B cell (primary cell): Measurements from ENCODE around the gene MFSD2A.

Experiments used
- EZH2 ChIP-seq: IDR thresholded peaks from 2 replicates; pipeline ENCODE4 v1.6.1; 2012; ENCODE audit warnings: borderline replicate concordance, low read depth, mild to moderate bottlenecking, moderate library complexity, low read length; ENCODE audit not compliant: insufficient read depth, poor library complexity, severe bottlenecking
- TF ChIP-seq, protein P1 (sequence below): fragments of 200-600 bp; IDR thresholded peaks from one replicate; pipeline ENCODE4 v1.8.0; 2022; ENCODE audit warnings: antibody characterized with exemption, mild to moderate bottlenecking

DNA sequence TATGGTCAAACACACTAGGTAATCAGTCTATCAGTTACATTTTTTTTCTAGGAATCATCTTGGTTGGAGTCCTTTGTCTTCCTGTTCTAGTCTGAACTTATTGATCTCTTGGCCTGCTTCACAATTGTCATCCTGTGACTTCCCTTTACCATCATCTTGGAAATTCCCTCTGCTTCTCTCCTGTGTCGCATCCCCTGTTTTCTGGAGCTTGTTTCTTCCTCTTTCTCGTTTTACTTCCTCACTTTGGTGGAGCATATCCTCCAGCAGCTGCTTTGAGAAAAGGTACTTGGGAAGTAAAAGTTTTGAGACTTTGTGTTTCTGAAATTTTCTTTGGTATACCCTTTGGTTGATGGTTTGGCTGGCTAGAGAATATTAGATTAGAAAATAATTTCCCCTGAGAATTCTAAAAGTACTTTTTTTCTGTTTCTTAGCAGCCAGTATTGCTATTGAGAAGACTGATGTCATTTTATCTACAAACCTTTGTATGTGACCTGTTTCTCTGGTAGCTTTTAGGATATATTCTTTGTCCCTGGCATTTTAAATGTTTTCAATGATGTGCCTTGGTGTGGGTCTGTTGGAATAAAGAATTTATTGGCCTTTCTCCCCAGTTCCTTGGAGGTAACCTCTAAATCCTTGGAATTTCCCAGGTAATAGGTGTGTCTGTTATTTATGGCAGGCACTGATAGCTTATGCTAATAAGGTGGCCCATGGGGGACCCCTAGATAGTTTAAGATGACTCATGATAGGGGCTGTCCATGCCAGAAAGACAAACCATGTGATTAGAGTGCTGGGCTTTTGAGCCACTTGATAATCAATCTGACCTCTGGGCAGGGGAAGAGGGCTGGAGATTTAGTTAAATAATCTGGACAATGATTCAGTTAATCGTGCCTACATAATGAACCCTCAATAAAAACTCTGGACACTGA lies 47.2 kb upstream of the MFSD2A start:
- TF ChIP-seq, protein P1, sequence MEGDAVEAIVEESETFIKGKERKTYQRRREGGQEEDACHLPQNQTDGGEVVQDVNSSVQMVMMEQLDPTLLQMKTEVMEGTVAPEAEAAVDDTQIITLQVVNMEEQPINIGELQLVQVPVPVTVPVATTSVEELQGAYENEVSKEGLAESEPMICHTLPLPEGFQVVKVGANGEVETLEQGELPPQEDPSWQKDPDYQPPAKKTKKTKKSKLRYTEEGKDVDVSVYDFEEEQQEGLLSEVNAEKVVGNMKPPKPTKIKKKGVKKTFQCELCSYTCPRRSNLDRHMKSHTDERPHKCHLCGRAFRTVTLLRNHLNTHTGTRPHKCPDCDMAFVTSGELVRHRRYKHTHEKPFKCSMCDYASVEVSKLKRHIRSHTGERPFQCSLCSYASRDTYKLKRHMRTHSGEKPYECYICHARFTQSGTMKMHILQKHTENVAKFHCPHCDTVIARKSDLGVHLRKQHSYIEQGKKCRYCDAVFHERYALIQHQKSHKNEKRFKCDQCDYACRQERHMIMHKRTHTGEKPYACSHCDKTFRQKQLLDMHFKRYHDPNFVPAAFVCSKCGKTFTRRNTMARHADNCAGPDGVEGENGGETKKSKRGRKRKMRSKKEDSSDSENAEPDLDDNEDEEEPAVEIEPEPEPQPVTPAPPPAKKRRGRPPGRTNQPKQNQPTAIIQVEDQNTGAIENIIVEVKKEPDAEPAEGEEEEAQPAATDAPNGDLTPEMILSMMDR: no peak
- no peak for TF ChIP-seq EZH2
